Glomerular visceral epithelial cell (primary cell): ENCODE results near the gene CERS1.

Source experiments
- DNase-seq: peaks from one replicate; pipeline ENCODE4 v3.0.0-alpha.2; 2016; ENCODE audit errors: extremely low spot score

CERS1 gene

GRCh38 chr19:18870531-18871172 lies 25.3 kb downstream of the CERS1 start:
- no peak for DNase-seq

- DNase-seq = no peak
Measured at GRCh38 chr19:18869781-18870530, 26.0 kb downstream of the CERS1 start.

- DNase-seq = no peak
Measured at GRCh38 chr19:18869023-18869618, 26.8 kb downstream of the CERS1 start.

GRCh38 chr19:18868380-18869022 lies 27.5 kb downstream of the CERS1 start:
- no peak for DNase-seq

- DNase-seq = no peak
Measured at GRCh38 chr19:18867751-18868150, 28.2 kb downstream of the CERS1 start.

- DNase-seq = no peak
Measured at GRCh38 chr19:18867199-18867598, 28.8 kb downstream of the CERS1 start.

GRCh38 chr19:18866800-18867123 lies 29.2 kb downstream of the CERS1 start:
- DNase-seq = no peak

- peak; percentile 66 for DNase-seq
Measured at GRCh38 chr19:18865973-18866799, 29.8 kb downstream of the CERS1 start.

- no peak for DNase-seq
Measured at GRCh38 chr19:18865106-18865972, 30.6 kb downstream of the CERS1 start.

- no peak for DNase-seq
Measured at GRCh38 chr19:18863843-18864362, 32.1 kb downstream of the CERS1 start.

- no peak for DNase-seq
Measured at GRCh38 chr19:18862976-18863842, 32.7 kb downstream of the CERS1 start.

- no peak for DNase-seq
Measured at GRCh38 chr19:18861917-18862316, 34.0 kb downstream of the CERS1 start.

- DNase-seq = no peak
Measured at GRCh38 chr19:18861235-18861634, 34.7 kb downstream of the CERS1 start.

- DNase-seq = no peak
Measured at GRCh38 chr19:18860725-18861124, 35.2 kb downstream of the CERS1 start.

GRCh38 chr19:18860302-18860700 lies 35.7 kb downstream of the CERS1 start:
- no peak for DNase-seq

- DNase-seq = no peak
Measured at GRCh38 chr19:18859676-18860301, 36.2 kb downstream of the CERS1 start.

- DNase-seq = no peak
Measured at GRCh38 chr19:18858906-18859646, 36.9 kb downstream of the CERS1 start.

- DNase-seq = no peak
Measured at GRCh38 chr19:18857223-18857622, 38.7 kb downstream of the CERS1 start.
